Suprapubic skin (tissue), 3 donors: Measurements from ENCODE around the gene CECR2.

Experiments
- POLR2A ChIP-seq, 2 donors: fragments of 450-650 bp; IDR thresholded peaks; one replicate each; pipeline ENCODE4 v1.6.1; 2017; ENCODE audit warnings: antibody characterized with exemption in 2 of 2, mild to moderate bottlenecking in 2 of 2, moderate library complexity in 2 of 2
- TF ChIP-seq, protein P1 (sequence below), 2 donors: fragments of 200-600 bp in 1 of 2; fragments of 450-650 bp in 1 of 2; sonication (generic) in 1 of 2; IDR thresholded peaks; one replicate each; pipeline ENCODE4 v1.5.1; 2016 to 2019; ENCODE audit warnings: antibody characterized with exemption in 2 of 2, mild to moderate bottlenecking in 1 of 2, moderate library complexity in 1 of 2

DNA sequence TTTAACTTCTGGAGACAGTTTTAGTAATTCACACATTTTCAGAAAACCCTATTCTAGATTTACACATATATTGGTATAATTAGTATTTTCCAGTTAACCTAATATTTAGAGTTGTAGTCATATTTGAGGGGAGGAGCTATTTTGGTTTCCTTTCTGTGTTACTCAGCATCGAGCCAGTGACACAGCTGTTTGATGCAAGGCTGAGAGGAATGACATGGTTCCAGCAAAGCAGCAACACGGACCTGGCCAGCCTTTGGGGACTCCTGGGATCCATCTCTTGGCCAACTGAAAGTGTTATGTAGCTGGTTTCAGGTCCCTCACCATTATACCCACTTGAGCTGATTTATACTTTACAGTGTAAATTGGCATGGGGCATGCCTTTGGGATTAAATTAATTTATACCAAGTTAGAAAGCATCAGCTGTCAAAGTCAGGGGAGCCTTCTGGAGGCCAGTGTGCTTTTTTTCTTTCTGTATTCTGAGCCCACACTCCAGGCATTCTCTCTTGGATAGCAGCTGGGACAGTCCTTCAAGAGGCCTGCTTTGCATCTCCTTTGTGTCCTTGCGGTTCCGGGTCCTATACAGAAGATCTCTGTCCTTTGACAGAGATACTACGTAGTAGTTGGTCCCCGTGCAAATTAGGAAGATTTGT, 102.8 kb downstream of the CECR2 start:
- TF ChIP-seq, protein P1, sequence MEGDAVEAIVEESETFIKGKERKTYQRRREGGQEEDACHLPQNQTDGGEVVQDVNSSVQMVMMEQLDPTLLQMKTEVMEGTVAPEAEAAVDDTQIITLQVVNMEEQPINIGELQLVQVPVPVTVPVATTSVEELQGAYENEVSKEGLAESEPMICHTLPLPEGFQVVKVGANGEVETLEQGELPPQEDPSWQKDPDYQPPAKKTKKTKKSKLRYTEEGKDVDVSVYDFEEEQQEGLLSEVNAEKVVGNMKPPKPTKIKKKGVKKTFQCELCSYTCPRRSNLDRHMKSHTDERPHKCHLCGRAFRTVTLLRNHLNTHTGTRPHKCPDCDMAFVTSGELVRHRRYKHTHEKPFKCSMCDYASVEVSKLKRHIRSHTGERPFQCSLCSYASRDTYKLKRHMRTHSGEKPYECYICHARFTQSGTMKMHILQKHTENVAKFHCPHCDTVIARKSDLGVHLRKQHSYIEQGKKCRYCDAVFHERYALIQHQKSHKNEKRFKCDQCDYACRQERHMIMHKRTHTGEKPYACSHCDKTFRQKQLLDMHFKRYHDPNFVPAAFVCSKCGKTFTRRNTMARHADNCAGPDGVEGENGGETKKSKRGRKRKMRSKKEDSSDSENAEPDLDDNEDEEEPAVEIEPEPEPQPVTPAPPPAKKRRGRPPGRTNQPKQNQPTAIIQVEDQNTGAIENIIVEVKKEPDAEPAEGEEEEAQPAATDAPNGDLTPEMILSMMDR (IDR thresholded peaks at IDR 0.05) = no peak
- no peak for TF ChIP-seq POLR2A (IDR thresholded peaks at IDR 0.05)
